GM10266 (cell line): ENCODE measurements around the gene TIFAB.

Experiments
- DNase-seq: peaks from one replicate; pipeline ENCODE4 v3.0.0; 2012; ENCODE audit errors: extremely low spot score
- CTCF ChIP-seq: IDR thresholded peaks from 2 replicates; pipeline ENCODE4 v1.5.1; 2012; ENCODE audit warnings: mild to moderate bottlenecking, low read depth; ENCODE audit not compliant: control insufficient read depth, insufficient read depth; ENCODE audit errors: missing control alignments

Gene TIFAB

GRCh38 chr5:135437796-135438560 is 14.2 kb downstream of the TIFAB start:
- TF ChIP-seq CTCF: no peak
- no peak for DNase-seq

GRCh38 chr5:135437422-135437795 is 14.7 kb downstream of the TIFAB start:
- TF ChIP-seq CTCF: no peak
- no peak for DNase-seq

GRCh38 chr5:135436951-135437418 is 15.2 kb downstream of the TIFAB start:
- no peak for DNase-seq
- no peak for TF ChIP-seq CTCF

GRCh38 chr5:135435467-135436330 is 16.5 kb downstream of the TIFAB start:
- no peak for DNase-seq
- TF ChIP-seq CTCF: no peak

GRCh38 chr5:135434591-135435466 is 17.3 kb downstream of the TIFAB start:
- no peak for DNase-seq
- TF ChIP-seq CTCF: no peak

GRCh38 chr5:135433681-135434426 is 18.3 kb downstream of the TIFAB start:
- no peak for DNase-seq
- TF ChIP-seq CTCF: no peak
